Brain pericyte (primary cell): ENCODE data around the gene SLC25A13.
"Not testable (repeated sequence)": the region's sequence is repeated elsewhere in the genome, so short reads cannot be mapped to it uniquely, and the experiment has no call there.

Source experiments
- DNase-seq: peaks from one replicate; pipeline ENCODE4 v3.0.0-alpha.2; 2012; ENCODE audit warnings: low read depth, low spot score

Gene SLC25A13

GRCh38 chr7:96157856-96158255, 164.0 kb downstream of the SLC25A13 start:
- DNase-seq: no peak

GRCh38 chr7:96154506-96154905, 167.4 kb downstream of the SLC25A13 start:
- DNase-seq: not testable (repeated sequence)

GRCh38 chr7:96152706-96153105, 169.2 kb downstream of the SLC25A13 start:
- no peak for DNase-seq

GRCh38 chr7:96151889-96152288, 170.0 kb downstream of the SLC25A13 start:
- no peak for DNase-seq

- no peak for DNase-seq
These were observed 177.7 kb downstream of the SLC25A13 start for GRCh38 chr7:96144260-96144526.

GRCh38 chr7:96143495-96144259, 178.2 kb downstream of the SLC25A13 start:
- no peak for DNase-seq

GRCh38 chr7:96136600-96137239, 185.2 kb downstream of the SLC25A13 start:
- no peak for DNase-seq

- DNase-seq: no peak
These were observed 186.7 kb downstream of the SLC25A13 start for GRCh38 chr7:96135241-96135640.

- DNase-seq: no peak
These were observed 190.4 kb downstream of the SLC25A13 start for GRCh38 chr7:96131525-96131924.

- no peak for DNase-seq
These were observed 194.2 kb downstream of the SLC25A13 start for GRCh38 chr7:96127746-96128145.

- no peak for DNase-seq
These were observed 195.5 kb downstream of the SLC25A13 start for GRCh38 chr7:96126382-96126781.

- no peak for DNase-seq
These were observed 199.2 kb downstream of the SLC25A13 start for GRCh38 chr7:96122746-96123145.

- no peak for DNase-seq
These were observed 200.1 kb downstream of the SLC25A13 start for GRCh38 chr7:96121752-96122151.

- DNase-seq: no peak
These were observed 201.3 kb downstream of the SLC25A13 start for GRCh38 chr7:96120445-96121225.

GRCh38 chr7:96118449-96119001, 203.4 kb downstream of the SLC25A13 start:
- DNase-seq: no peak

- DNase-seq: no peak
These were observed 205.7 kb downstream of the SLC25A13 start for GRCh38 chr7:96116173-96116572.

- no peak for DNase-seq
These were observed 207.7 kb downstream of the SLC25A13 start for GRCh38 chr7:96114190-96114589.

- DNase-seq: no peak
These were observed 210.5 kb downstream of the SLC25A13 start for GRCh38 chr7:96111405-96111804.

GRCh38 chr7:96104984-96105383, 216.9 kb downstream of the SLC25A13 start:
- DNase-seq: no peak

- DNase-seq: no peak
These were observed 219.6 kb downstream of the SLC25A13 start for GRCh38 chr7:96102096-96102811.

GRCh38 chr7:96100737-96101136, 221.2 kb downstream of the SLC25A13 start:
- DNase-seq: no peak

- no peak for DNase-seq
These were observed 224.1 kb downstream of the SLC25A13 start for GRCh38 chr7:96097835-96098234.
